ENCODE measurements around the gene TCEA2. TPM values are rescaled to one million over a fixed set of nuclear protein-coding genes. Genes with fewer than 3 reads are reported as not detected.

TCEA2 gene
- total and polyA plus RNA-seq, 2 donors (not counting 1 experiment from before 2014, with no cell fraction given), result 58.1 to 63.9 TPM

GRCh38 chr20:64077094-64077493 is 14.1 kb downstream of the TCEA2 start:
- peak overlapping the region; percentile 77 to 83 for H3K27ac ChIP-seq (ENCODE audit: low read length in 2 of 2)
- ChIA-PET POLR2A (interaction anchor here (1.4 to 5.5 kb wide), 4 partner anchors 11 to 34 kb away, joined by 4 to 55 read pairs (median 20); partner anchors contain the start of gene TCEA2), CTCF (interaction anchor here (0.9 to 11.8 kb wide), 5 partner anchors 15 to 41 kb away, joined by 3 to 220 read pairs (median 41); partner anchors contain the start of gene TCEA2)
- 0% methylated on average over 8 of the region's 8 CpGs for WGBS (ENCODE audit: insufficient coverage)
- peak overlapping the region; percentile 80 to 98 (median 96) for H3K4me3 ChIP-seq (ENCODE audit: control extremely low read depth in 1 of 5, extremely low read depth in 1 of 5, insufficient read depth in 1 of 5, low read depth in 2 of 5, low read length in 4 of 5)
- no peak for TF ChIP-seq CTCF (IDR thresholded peaks at IDR 0.05)
- TF ChIP-seq EZH2 (IDR thresholded peaks at IDR 0.05; ENCODE audit: borderline replicate concordance, insufficient read depth, low read depth, low read length, poor library complexity, severe bottlenecking), result no peak
- H3K27me3 Mint-ChIP-seq, result no peaks in the 10 kb centered on the region
- DNase-seq (peak; percentile 79), ATAC-seq (ENCODE audit: low read depth) (peak; percentile 8)
- H3K9me3 Mint-ChIP-seq (ENCODE audit: insufficient read depth), result no peaks in the 10 kb centered on the region
- H3K4me1 ChIP-seq (ENCODE audit: control insufficient read depth in 2 of 2, insufficient read depth in 2 of 2, low read length in 2 of 2), result peaks cover 28 to 68% of the 10 kb centered on the region in 2 donors
- H3K4me1 Mint-ChIP-seq, result peaks cover 52% of the 10 kb centered on the region
- no peaks in the 10 kb centered on the region for H3K27me3 ChIP-seq (replicated peaks in 1 of 4; ENCODE audit: control extremely low read depth in 1 of 4, control insufficient read depth in 3 of 4, insufficient read depth in 4 of 4, low read length in 3 of 4)
- H3K9me3 ChIP-seq (ENCODE audit: control extremely low read depth in 1 of 3, control insufficient read depth in 2 of 3, insufficient read depth in 1 of 3, low read length in 2 of 3), result no peaks in the 10 kb centered on the region
- H2AFZ ChIP-seq (ENCODE audit: insufficient read depth, low read depth, low read length, poor library complexity, severe bottlenecking), result no peak overlapping the region
- peak overlapping the region; percentile 85 for H3K9ac ChIP-seq (ENCODE audit: low read length)
- intact Hi-C loops (cut with micrococcal nuclease), result loop anchor here (2.0 to 5.0 kb wide), 3 partner anchors 120 to 212 kb away; partner anchors contain the start of genes PCMTD2, TPD52L2 and UCKL1
- H3K4me2 ChIP-seq (replicated peaks; ENCODE audit: low read depth, low read length, poor library complexity, severe bottlenecking), result peak overlapping the region; percentile 96
- peak overlapping the region; percentile 92 for H3K27ac Mint-ChIP-seq
- peak overlapping the region; percentile 87 for H3K4me3 Mint-ChIP-seq
- peaks cover 0 to 43% of the 10 kb centered on the region in 2 experiments for H3K36me3 ChIP-seq (replicated peaks in 1 of 2; ENCODE audit: control extremely low read depth in 1 of 2, control insufficient read depth in 1 of 2, extremely low read depth in 1 of 2, insufficient read depth in 2 of 2, low read length in 1 of 2)
- peaks cover 20% of the 10 kb centered on the region for H3K79me2 ChIP-seq (ENCODE audit: control insufficient read depth, insufficient read depth, low read length)
- peaks cover 64% of the 10 kb centered on the region for H4K20me1 ChIP-seq (ENCODE audit: control insufficient read depth, insufficient read depth, low read length, poor library complexity, severe bottlenecking)

GRCh38 chr20:64077541-64077875 is 14.5 kb downstream of the TCEA2 start:
- Histone ChIP-seq H3K4me3 (ENCODE audit: control extremely low read depth in 1 of 5, extremely low read depth in 1 of 5, insufficient read depth in 1 of 5, low read depth in 2 of 5, low read length in 4 of 5) (peak overlapping the region; percentile 80 to 98 (median 96)), H3K79me2 (ENCODE audit: control insufficient read depth, insufficient read depth, low read length) (peaks cover 20% of the 10 kb centered on the region), H4K20me1 (ENCODE audit: control insufficient read depth, insufficient read depth, low read length, poor library complexity, severe bottlenecking) (peaks cover 60% of the 10 kb centered on the region), H3K4me1 (ENCODE audit: control insufficient read depth in 2 of 2, insufficient read depth in 2 of 2, low read length in 2 of 2) (peaks cover 32 to 68% of the 10 kb centered on the region in 2 donors), H3K4me2 (replicated peaks; ENCODE audit: low read depth, low read length, poor library complexity, severe bottlenecking) (peak overlapping the region; percentile 96), H3K27ac (ENCODE audit: low read length in 2 of 2) (peak overlapping the region; percentile 77 to 83), H3K9ac (ENCODE audit: low read length) (peak overlapping the region; percentile 85), H3K9me3 (ENCODE audit: control extremely low read depth in 1 of 3, control insufficient read depth in 2 of 3, insufficient read depth in 1 of 3, low read length in 2 of 3) (no peaks in the 10 kb centered on the region), H3K27me3 (replicated peaks in 1 of 4; ENCODE audit: control extremely low read depth in 1 of 4, control insufficient read depth in 3 of 4, insufficient read depth in 4 of 4, low read length in 3 of 4) (no peaks in the 10 kb centered on the region), H3K36me3 (replicated peaks in 1 of 2; ENCODE audit: control extremely low read depth in 1 of 2, control insufficient read depth in 1 of 2, extremely low read depth in 1 of 2, insufficient read depth in 2 of 2, low read length in 1 of 2) (peaks cover 0 to 39% of the 10 kb centered on the region in 2 experiments), H2AFZ (ENCODE audit: insufficient read depth, low read depth, low read length, poor library complexity, severe bottlenecking) (no peak overlapping the region)
- no peak for TF ChIP-seq CTCF (IDR thresholded peaks at IDR 0.05)
- TF ChIP-seq EZH2 (IDR thresholded peaks at IDR 0.05; ENCODE audit: borderline replicate concordance, insufficient read depth, low read depth, low read length, poor library complexity, severe bottlenecking), result no peak
- 0% methylated on average over 4 of the region's 7 CpGs for WGBS (ENCODE audit: insufficient coverage)
- DNase-seq, result no peak
- no peaks in the 10 kb centered on the region for H3K27me3 Mint-ChIP-seq
- H3K27ac Mint-ChIP-seq, result peak overlapping the region; percentile 92
- peak overlapping the region; percentile 87 for H3K4me3 Mint-ChIP-seq
- intact Hi-C loops (cut with micrococcal nuclease), result loop anchor here (2.0 to 5.0 kb wide), 3 partner anchors 120 to 213 kb away; partner anchors contain the start of genes PCMTD2, TPD52L2 and UCKL1
- POLR2A ChIA-PET, result interaction anchor here (0.6 to 5.5 kb wide), 10 partner anchors 8 to 525 kb away, joined by 3 to 55 read pairs (median 10); partner anchors contain the start of gene TCEA2
- no peaks in the 10 kb centered on the region for H3K9me3 Mint-ChIP-seq (ENCODE audit: insufficient read depth)
- peak; percentile 0 for ATAC-seq (ENCODE audit: low read depth)
- peaks cover 52% of the 10 kb centered on the region for H3K4me1 Mint-ChIP-seq
- CTCF ChIA-PET, result interaction anchor here (0.9 to 11.8 kb wide), 10 partner anchors 8 to 97 kb away, joined by 3 to 220 read pairs (median 4); partner anchors contain the start of genes PRPF6 and TCEA2

All from B cell (primary cell).